Breast epithelium (tissue), 4 donors: Measurements from ENCODE around the gene WNT8A. TPM values are rescaled to one million over a fixed set of nuclear protein-coding genes. Genes with fewer than 3 reads are reported as not detected.

Source experiments
- DNase-seq, 2 donors: peaks; one replicate each; pipeline ENCODE4 v3.0.0-alpha.2; 2019; ENCODE audit warnings: low spot score in 2 of 2
- H3K27ac ChIP-seq, 2 donors: fragments of 200-600 bp; sonication (generic) in 1 of 2; one replicate each; pipeline ENCODE4 v1.5.1; 2016 to 2019; ENCODE audit warnings: mild to moderate bottlenecking in 1 of 2
- H3K27me3 ChIP-seq, 2 donors: fragments of 200-600 bp; sonication (generic) in 1 of 2; one replicate each; pipeline versions ENCODE4 v1.5.1 to v1.6.0; 2017 to 2019; ENCODE audit warnings: control low read depth in 1 of 2, mild to moderate bottlenecking in 1 of 2
- H3K36me3 ChIP-seq: fragments of 200-600 bp; one replicate; pipeline ENCODE4 v1.5.1; 2019
- H3K4me1 ChIP-seq, 2 donors: fragments of 200-600 bp; sonication (generic); one replicate each; pipeline ENCODE4 v1.5.1; 2016 to 2019; ENCODE audit warnings: control low read depth in 1 of 2
- H3K4me3 ChIP-seq, 3 donors: fragments of 200-600 bp; sonication (generic); 1 replicate in 2 of 3; 2 replicates in 1 of 3; pipeline ENCODE4 v1.5.1; 2016 to 2019; ENCODE audit warnings: mild to moderate bottlenecking in 3 of 3, moderate library complexity in 2 of 3
- H3K9me3 ChIP-seq, 2 donors: fragments of 200-600 bp; sonication (generic) in 1 of 2; one replicate each; pipeline ENCODE4 v1.5.1; 2016 to 2019; ENCODE audit warnings: control low read depth in 1 of 2
- CTCF ChIP-seq, 3 donors: fragments of 450-650 bp; IDR thresholded peaks; one replicate each; pipeline ENCODE4 v1.5.1; 2016 to 2017; ENCODE audit warnings: antibody characterized with exemption in 3 of 3, mild to moderate bottlenecking in 3 of 3, moderate library complexity in 3 of 3
- POLR2A ChIP-seq: fragments of 450-650 bp; IDR thresholded peaks from one replicate; pipeline ENCODE4 v1.6.1; 2016; ENCODE audit warnings: antibody characterized with exemption, mild to moderate bottlenecking, moderate library complexity
- POLR2AphosphoS5 ChIP-seq, 3 donors: sonication (generic); formaldehyde crosslinking; IDR thresholded peaks; one replicate each; pipeline ENCODE4 v1.6.1; 2017; ENCODE audit warnings: antibody characterized with exemption in 3 of 3
- intact Hi-C: fragments of 100-400 bp; cut with DNase I; formaldehyde crosslinking; loops from one replicate; pipeline ENCODE4 v1.15.1; 2023; ENCODE audit warnings: low total_unique reads
- total RNA-seq, 3 donors: library from RNA; depleted of rRNA; stranded (reverse); fragments of >200 nt; gene quantifications; one replicate each; pipeline ENCODE4 v1.1.0, GENCODE V29; 2016

WNT8A gene
- total RNA-seq, 3 donors from 2014 or later, result not detected

- no peaks in the 10 kb centered on the region for H3K4me1 ChIP-seq
- DNase-seq, result no peak
- no peak for TF ChIP-seq POLR2AphosphoS5 (IDR thresholded peaks at IDR 0.05)
- TF ChIP-seq POLR2A, result no peak
- TF ChIP-seq CTCF (IDR thresholded peaks at IDR 0.05), result no peak
- H3K4me3 ChIP-seq, result no peak overlapping the region
- H3K36me3 ChIP-seq, result no peaks in the 10 kb centered on the region
- intact Hi-C loops, result no loop called here
- H3K9me3 ChIP-seq, result no peaks in the 10 kb centered on the region
- no peak overlapping the region for H3K27ac ChIP-seq
- H3K27me3 ChIP-seq, result peaks cover 0 to 4% of the 10 kb centered on the region in 2 donors
These were observed 9.2 kb downstream of the WNT8A start for GRCh38 chr5:138093036-138093435.

GRCh38 chr5:138095100-138095907 is 11.5 kb downstream of the WNT8A start:
- H3K36me3 ChIP-seq, result no peaks in the 10 kb centered on the region
- H3K4me3 ChIP-seq, result no peak overlapping the region
- no peaks in the 10 kb centered on the region for H3K9me3 ChIP-seq
- H3K27ac ChIP-seq, result no peak overlapping the region
- intact Hi-C loops, result no loop called here
- no peak for DNase-seq
- TF ChIP-seq POLR2A (no peak), CTCF (IDR thresholded peaks at IDR 0.05) (no peak), POLR2AphosphoS5 (IDR thresholded peaks at IDR 0.05) (no peak)
- H3K4me1 ChIP-seq, result no peaks in the 10 kb centered on the region
- peaks cover 0 to 4% of the 10 kb centered on the region in 2 donors for H3K27me3 ChIP-seq

GRCh38 chr5:138096363-138096762 is 12.5 kb downstream of the WNT8A start:
- Histone ChIP-seq H3K27me3 (peaks cover 0 to 4% of the 10 kb centered on the region in 2 donors), H3K9me3 (no peaks in the 10 kb centered on the region), H3K36me3 (no peaks in the 10 kb centered on the region), H3K4me1 (no peaks in the 10 kb centered on the region), H3K27ac (no peak overlapping the region), H3K4me3 (no peak overlapping the region)
- no peak for DNase-seq
- TF ChIP-seq CTCF (IDR thresholded peaks at IDR 0.05), result no peak
- no peak for TF ChIP-seq POLR2AphosphoS5 (IDR thresholded peaks at IDR 0.05)
- no peak for TF ChIP-seq POLR2A
- intact Hi-C loops, result no loop called here

- H3K9me3 ChIP-seq, result no peaks in the 10 kb centered on the region
- no peaks in the 10 kb centered on the region for H3K36me3 ChIP-seq
- TF ChIP-seq POLR2A (no peak), CTCF (IDR thresholded peaks at IDR 0.05) (no peak), POLR2AphosphoS5 (IDR thresholded peaks at IDR 0.05) (no peak)
- no peak for DNase-seq
- H3K27ac ChIP-seq, result no peak overlapping the region
- no peaks in the 10 kb centered on the region for H3K4me1 ChIP-seq
- peaks cover 0 to 4% of the 10 kb centered on the region in 2 donors for H3K27me3 ChIP-seq
- intact Hi-C loops, result no loop called here
- H3K4me3 ChIP-seq, result no peak overlapping the region
These were observed 13.4 kb downstream of the WNT8A start for GRCh38 chr5:138096997-138097828.
